ENCODE data around the gene CCDC191. TPM values are rescaled to one million over a fixed set of nuclear protein-coding genes. Genes with fewer than 3 reads are reported as not detected.

Gene CCDC191
- total RNA-seq, 6 donors from 2014 or later = 3.8 to 27.2 (median 9.1) TPM

GRCh38 chr3:113983544-113983943 is 72.8 kb downstream of the CCDC191 start:
- no peak overlapping the region for H3K4me3 ChIP-seq
- TF ChIP-seq POLR2A (IDR thresholded peaks at IDR 0.05) (no peak), EP300 (IDR thresholded peaks at IDR 0.05) (no peak), POLR2AphosphoS5 (IDR thresholded peaks at IDR 0.05) (no peak), CTCF (IDR thresholded peaks at IDR 0.05) (no peak)
- H3K36me3 ChIP-seq = peaks cover 0 to 26% (median 7%) of the 10 kb centered on the region in 4 donors
- 89 to 97% methylated on average over 3 of the region's 3 CpGs for WGBS, 2 donors
- DNase-seq (no peak), ATAC-seq (ENCODE audit: low FRiP score in 2 of 2) (no peak)
- no peaks in the 10 kb centered on the region for H3K4me1 ChIP-seq
- H3K27ac ChIP-seq = no peak overlapping the region
- no peaks in the 10 kb centered on the region for H3K9me3 ChIP-seq
- H3K27me3 ChIP-seq = no peaks in the 10 kb centered on the region

GRCh38 chr3:113981803-113982202 is 74.5 kb downstream of the CCDC191 start:
- no peaks in the 10 kb centered on the region for H3K27me3 ChIP-seq
- no peaks in the 10 kb centered on the region for H3K9me3 ChIP-seq
- DNase-seq (no peak), ATAC-seq (ENCODE audit: low FRiP score in 2 of 2) (no peak)
- no peak overlapping the region for H3K4me3 ChIP-seq
- H3K36me3 ChIP-seq = peaks cover 0 to 42% (median 8%) of the 10 kb centered on the region in 4 donors
- H3K4me1 ChIP-seq = no peaks in the 10 kb centered on the region
- TF ChIP-seq EP300 (IDR thresholded peaks at IDR 0.05) (no peak), POLR2AphosphoS5 (IDR thresholded peaks at IDR 0.05) (no peak), POLR2A (IDR thresholded peaks at IDR 0.05) (no peak), CTCF (IDR thresholded peaks at IDR 0.05) (no peak)
- H3K27ac ChIP-seq = no peak overlapping the region

DNA sequence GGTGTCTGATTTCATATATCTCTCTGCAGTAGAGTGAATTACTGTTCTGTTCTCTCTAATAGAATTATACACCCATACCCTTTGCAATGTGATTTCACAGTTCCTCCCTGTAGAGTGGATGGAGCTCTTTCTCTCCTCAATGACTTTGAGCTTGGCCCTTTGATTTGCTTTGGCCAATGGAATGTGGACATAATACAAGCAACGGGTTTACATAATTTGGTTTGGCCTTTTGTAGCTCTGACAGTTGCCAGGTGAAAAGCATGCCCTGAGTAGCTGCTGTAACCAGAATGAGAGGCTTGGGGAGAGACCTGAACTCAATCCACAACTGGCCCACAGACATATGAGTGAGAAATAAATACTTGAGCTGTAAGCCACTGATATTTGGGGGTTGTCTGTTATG is 76.4 kb downstream of the CCDC191 start:
- no peak overlapping the region for H3K4me3 ChIP-seq
- DNase-seq (no peak), ATAC-seq (ENCODE audit: low FRiP score in 2 of 2) (no peak)
- TF ChIP-seq POLR2AphosphoS5 (IDR thresholded peaks at IDR 0.05) (no peak), EP300 (IDR thresholded peaks at IDR 0.05) (no peak), POLR2A (IDR thresholded peaks at IDR 0.05) (no peak), CTCF (IDR thresholded peaks at IDR 0.05) (no peak)
- H3K27me3 ChIP-seq = no peaks in the 10 kb centered on the region
- H3K9me3 ChIP-seq = no peaks in the 10 kb centered on the region
- WGBS, 2 donors = 57 to 95% methylated on average over 1 of the region's 1 CpG
- peaks cover 0 to 53% (median 8%) of the 10 kb centered on the region in 4 donors for H3K36me3 ChIP-seq
- H3K4me1 ChIP-seq = no peaks in the 10 kb centered on the region
- no peak overlapping the region for H3K27ac ChIP-seq

DNA sequence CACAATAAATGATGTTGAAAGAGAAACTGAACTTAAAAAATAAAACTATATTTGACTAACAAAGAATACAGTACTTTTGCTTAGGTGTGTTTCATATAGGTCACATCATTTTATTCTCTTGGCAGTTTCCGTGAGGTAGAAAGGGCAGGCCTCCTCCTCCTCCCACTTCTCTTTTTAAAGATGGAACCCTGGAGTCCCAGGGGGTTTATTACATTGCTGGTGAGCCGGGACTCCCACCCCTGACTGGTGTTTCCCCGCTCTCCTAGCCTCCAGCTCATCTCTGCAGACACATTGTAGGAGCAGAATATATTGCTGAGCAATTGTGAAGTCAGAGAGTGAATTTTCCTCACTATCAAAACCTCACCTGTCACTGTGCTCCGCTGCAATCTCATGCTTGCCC is 78.5 kb downstream of the CCDC191 start:
- Histone ChIP-seq H3K4me3 (no peak overlapping the region), H3K36me3 (peaks cover 0 to 48% (median 5%) of the 10 kb centered on the region in 4 donors), H3K27ac (no peak overlapping the region), H3K9me3 (peaks cover 0 to 9% (median 1%) of the 10 kb centered on the region in 4 donors), H3K4me1 (no peaks in the 10 kb centered on the region), H3K27me3 (no peaks in the 10 kb centered on the region)
- ATAC-seq (ENCODE audit: low FRiP score in 2 of 2) (no peak), DNase-seq (no peak)
- TF ChIP-seq EP300 (IDR thresholded peaks at IDR 0.05) (no peak), CTCF (IDR thresholded peaks at IDR 0.05) (no peak), POLR2A (IDR thresholded peaks at IDR 0.05) (no peak), POLR2AphosphoS5 (IDR thresholded peaks at IDR 0.05) (no peak)
- WGBS, 2 donors = 90 to 100% methylated on average over 4 of the region's 4 CpGs

DNA sequence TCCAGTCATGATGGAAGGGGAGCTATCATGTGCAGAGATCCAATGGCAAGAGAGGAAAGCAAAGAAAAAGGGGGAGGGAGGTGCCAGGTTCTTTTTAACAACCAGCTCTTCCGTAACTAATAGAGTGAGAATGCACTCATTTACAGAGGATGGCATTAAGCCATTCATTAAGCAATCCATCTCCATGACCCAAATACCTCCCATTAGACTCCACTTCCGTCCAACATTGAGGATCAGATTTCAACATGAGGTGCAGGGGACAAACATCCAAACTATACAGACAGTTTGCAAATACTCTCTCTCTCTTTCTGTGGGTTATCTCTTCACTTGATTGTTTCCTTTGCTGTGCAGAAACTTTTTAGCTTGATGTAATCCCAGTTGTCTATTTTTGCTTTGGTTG is 87.3 kb downstream of the CCDC191 start:
- ATAC-seq (ENCODE audit: low FRiP score in 2 of 2) (no peak), DNase-seq (no peak)
- H3K4me3 ChIP-seq = no peak overlapping the region
- TF ChIP-seq CTCF (IDR thresholded peaks at IDR 0.05) = no peak
- no peak for TF ChIP-seq POLR2AphosphoS5 (IDR thresholded peaks at IDR 0.05)
- no peak for TF ChIP-seq EP300 (IDR thresholded peaks at IDR 0.05)
- TF ChIP-seq POLR2A (IDR thresholded peaks at IDR 0.05) = no peak
- H3K27me3 ChIP-seq = no peaks in the 10 kb centered on the region
- H3K36me3 ChIP-seq = peaks cover 0 to 4% (median 0%) of the 10 kb centered on the region in 4 donors
- no peak overlapping the region for H3K27ac ChIP-seq
- peaks cover 0 to 2% (median 0%) of the 10 kb centered on the region in 4 donors for H3K4me1 ChIP-seq
- 44 to 48% methylated on average over 2 of the region's 2 CpGs for WGBS, 2 donors
- peaks cover 0 to 9% (median 1%) of the 10 kb centered on the region in 4 donors for H3K9me3 ChIP-seq
